IPS DF 6.9 (cell line): ENCODE results near the gene ADARB2.
"Not testable (repeated sequence)": the region's sequence is repeated elsewhere in the genome, so short reads cannot be mapped to it uniquely, and the experiment has no call there.

Source experiments
- DNase-seq: peaks from one replicate; pipeline ENCODE4 v3.0.0-alpha.2; 2013; ENCODE audit warnings: low read depth, low spot score
- H3K27ac ChIP-seq: one replicate; pipeline ENCODE4 v1.5.1; 2013; ENCODE audit warnings: low read length, control low read depth
- H3K27me3 ChIP-seq: 2 replicates; pipeline ENCODE4 v1.6.1; 2013; ENCODE audit warnings: mild to moderate bottlenecking, low read length; ENCODE audit not compliant: control insufficient read depth, insufficient read depth
- H3K36me3 ChIP-seq: 2 replicates; pipeline ENCODE4 v1.6.1; 2013; ENCODE audit warnings: low read length; ENCODE audit not compliant: control insufficient read depth, insufficient read depth
- H3K4me1 ChIP-seq: 2 replicates; pipeline ENCODE4 v1.6.1; 2013; ENCODE audit warnings: low read length; ENCODE audit not compliant: control insufficient read depth, insufficient read depth
- H3K4me3 ChIP-seq: 2 replicates; pipeline ENCODE4 v1.5.1; 2013; ENCODE audit warnings: mild to moderate bottlenecking, low read length
- H3K9me3 ChIP-seq: 2 replicates; pipeline ENCODE4 v1.6.1; 2013; ENCODE audit warnings: low read length, inconsistent platforms; ENCODE audit not compliant: control insufficient read depth, insufficient read depth
- WGBS: extraction: QIAGEN DNeasy Blood & Tissue Kit; methylation state at CpG from one replicate; pipeline ENCODE4 v1.1.7; 2013; ENCODE audit warnings: mixed read lengths, missing lambda C conversion rate; ENCODE audit not compliant: insufficient read length, insufficient coverage; 5-methylcytosine and 5-hydroxymethylcytosine counted together

ADARB2 gene

DNA sequence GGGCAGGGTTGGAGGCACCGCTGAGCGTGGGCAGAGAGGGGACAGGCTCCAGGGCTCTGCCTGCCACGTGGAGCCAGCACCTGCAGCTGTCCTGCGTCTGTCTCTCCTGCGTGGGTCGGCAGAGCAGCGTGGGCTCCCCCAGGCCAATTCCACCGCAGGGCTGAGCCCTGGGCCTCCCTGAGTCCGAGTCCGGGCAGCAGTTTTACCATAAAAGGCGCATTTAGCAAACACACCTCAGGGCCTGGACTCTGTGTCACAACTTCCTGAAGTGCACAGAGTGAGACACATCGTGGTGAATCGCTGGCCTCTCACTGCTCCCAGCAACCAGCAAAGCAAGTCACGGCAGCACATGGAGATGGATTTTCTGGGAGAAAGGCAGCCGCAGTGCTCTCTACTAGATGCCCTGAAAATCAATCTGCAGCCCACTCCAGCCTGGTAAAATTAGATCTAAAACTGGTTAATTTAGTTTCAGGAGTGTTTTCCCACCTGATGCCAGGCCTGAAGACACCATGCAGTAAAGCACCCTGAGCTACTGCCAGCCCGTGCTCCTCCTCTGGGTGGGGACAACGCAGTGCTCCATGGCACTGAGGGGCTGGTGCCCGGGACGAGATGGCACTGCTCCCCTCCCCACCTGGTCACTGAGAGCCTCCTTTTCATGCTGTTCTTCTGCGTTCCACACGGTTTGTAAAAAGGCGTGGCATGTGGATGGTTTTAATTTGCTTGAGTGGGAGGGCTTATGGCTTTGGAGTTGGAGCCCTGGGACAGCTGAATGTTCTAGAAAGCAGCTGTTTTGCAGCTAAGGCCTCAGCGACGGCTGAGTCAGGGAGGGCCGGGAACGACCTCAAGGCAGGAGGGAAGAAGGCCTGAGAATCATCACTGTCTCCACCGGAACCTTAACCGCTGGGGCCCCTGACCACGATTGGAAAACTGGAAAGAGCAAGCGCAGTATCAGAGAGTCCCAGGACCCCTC is 336.9 kb downstream of the ADARB2 start:
- DNase-seq = no peak
- H3K4me3 ChIP-seq = no peak overlapping the region
- H3K27me3 ChIP-seq = no peaks in the 10 kb centered on the region
- WGBS = no CpG with 5 or more reads among the region's 30 CpGs
- no peaks in the 10 kb centered on the region for H3K36me3 ChIP-seq
- peaks cover 4% of the 10 kb centered on the region; the same call in 1 of the 2 replicates for H3K4me1 ChIP-seq
- no peak overlapping the region for H3K27ac ChIP-seq
- no peaks in the 10 kb centered on the region for H3K9me3 ChIP-seq

GRCh38 chr10:1399431-1400100 is 337.8 kb downstream of the ADARB2 start:
- Histone ChIP-seq H3K36me3 (no peaks in the 10 kb centered on the region), H3K4me3 (no peak overlapping the region), H3K4me1 (peaks cover 4% of the 10 kb centered on the region; the same call in 1 of the 2 replicates), H3K27ac (no peak overlapping the region), H3K27me3 (no peaks in the 10 kb centered on the region), H3K9me3 (no peaks in the 10 kb centered on the region)
- WGBS = no CpG with 5 or more reads among the region's 11 CpGs
- DNase-seq = no peak

DNA sequence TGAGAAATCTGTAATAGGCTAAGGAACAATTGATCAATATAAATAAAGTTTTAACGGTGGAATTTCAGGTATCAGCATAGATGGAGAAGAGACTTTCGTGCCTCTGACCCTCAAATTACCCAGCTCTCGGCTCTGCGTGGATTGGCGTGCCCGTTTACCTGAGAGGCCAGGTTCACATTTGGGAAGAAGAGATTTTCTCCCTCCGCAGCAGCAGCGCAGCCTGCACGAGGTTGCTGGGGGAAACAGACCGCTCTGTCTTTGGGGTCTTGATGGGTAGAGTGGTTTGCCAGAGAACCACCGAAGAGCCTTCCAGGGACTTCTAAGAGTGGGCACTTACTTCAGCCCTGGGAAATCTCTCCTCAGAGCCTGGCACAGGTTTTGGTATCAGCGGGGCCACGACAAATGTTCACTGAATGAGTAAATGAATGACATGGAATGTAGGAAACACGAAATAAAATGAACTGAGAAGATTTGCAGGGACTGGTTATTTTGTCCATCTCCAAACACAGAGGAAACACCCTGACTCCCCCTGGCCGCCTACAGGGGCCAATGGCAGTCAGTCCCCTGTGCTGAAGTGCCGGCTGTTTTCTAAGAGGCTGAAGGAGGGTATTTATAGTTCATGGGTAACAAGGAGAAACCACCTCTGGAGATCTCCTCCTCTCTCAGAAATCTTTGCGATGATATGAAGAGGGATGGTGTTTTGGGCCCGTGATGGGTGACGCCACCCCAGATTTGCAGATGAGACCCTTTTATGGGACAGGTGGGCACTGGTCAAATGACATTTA is 338.5 kb downstream of the ADARB2 start:
- Histone ChIP-seq H3K9me3 (no peaks in the 10 kb centered on the region), H3K36me3 (no peaks in the 10 kb centered on the region), H3K27me3 (no peaks in the 10 kb centered on the region), H3K27ac (no peak overlapping the region), H3K4me3 (no peak overlapping the region), H3K4me1 (peaks cover 4% of the 10 kb centered on the region; the same call in 1 of the 2 replicates)
- WGBS = no CpG with 5 or more reads among the region's 19 CpGs
- DNase-seq = no peak

DNA sequence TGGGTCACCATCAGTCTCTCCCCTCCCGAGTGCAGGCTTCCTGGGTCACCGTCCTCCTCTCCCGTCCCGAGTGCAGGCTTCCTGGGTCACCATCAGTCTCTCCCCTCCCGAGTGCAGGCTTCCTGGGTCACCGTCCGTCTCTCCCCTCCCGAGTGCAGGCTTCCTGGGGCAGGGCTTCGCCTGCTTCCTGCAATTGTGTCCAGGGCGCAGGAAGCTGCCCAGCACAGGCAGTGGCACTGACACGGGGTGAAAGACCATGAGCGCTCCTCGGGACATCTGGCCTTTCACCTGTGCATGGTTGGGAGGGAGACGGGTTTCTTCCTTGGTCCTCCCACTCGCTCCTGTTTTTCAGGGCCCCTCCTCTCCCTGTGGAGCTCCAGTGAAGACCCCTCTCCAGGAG is 339.2 kb downstream of the ADARB2 start:
- H3K27ac ChIP-seq, H3K4me1 ChIP-seq, H3K9me3 ChIP-seq, H3K27me3 ChIP-seq, H3K4me3 ChIP-seq, H3K36me3 ChIP-seq, DNase-seq: not testable (repeated sequence)
- whole genome bisulfite sequencing = no CpG with 5 or more reads among the region's 15 CpGs

GRCh38 chr10:1396297-1396635 is 341.1 kb downstream of the ADARB2 start:
- Histone ChIP-seq H3K4me1 (peaks cover 3% of the 10 kb centered on the region; the same call in 1 of the 2 replicates), H3K27ac (no peak overlapping the region), H3K27me3 (no peaks in the 10 kb centered on the region), H3K4me3 (no peak overlapping the region), H3K9me3 (no peaks in the 10 kb centered on the region), H3K36me3 (no peaks in the 10 kb centered on the region)
- WGBS = no CpG with 5 or more reads among the region's 20 CpGs
- no peak for DNase-seq

GRCh38 chr10:1395481-1396296 is 341.6 kb downstream of the ADARB2 start:
- no peak for DNase-seq
- Histone ChIP-seq H3K4me1 (peaks cover 3% of the 10 kb centered on the region; the same call in 1 of the 2 replicates), H3K27me3 (no peaks in the 10 kb centered on the region), H3K27ac (no peak overlapping the region), H3K36me3 (no peaks in the 10 kb centered on the region), H3K9me3 (no peaks in the 10 kb centered on the region), H3K4me3 (no peak overlapping the region)
- no CpG with 5 or more reads among the region's 33 CpGs for WGBS

- no peak for DNase-seq
- Histone ChIP-seq H3K27ac (no peak overlapping the region), H3K4me1 (peaks cover 3% of the 10 kb centered on the region; the same call in 1 of the 2 replicates), H3K36me3 (no peaks in the 10 kb centered on the region), H3K9me3 (no peaks in the 10 kb centered on the region), H3K27me3 (no peaks in the 10 kb centered on the region), H3K4me3 (no peak overlapping the region)
- WGBS = no CpG with 5 or more reads among the region's 11 CpGs
These were observed 342.3 kb downstream of the ADARB2 start for GRCh38 chr10:1395025-1395480.

- no CpG with 5 or more reads among the region's 13 CpGs for WGBS
- H3K4me1 ChIP-seq = no peaks in the 10 kb centered on the region
- no peaks in the 10 kb centered on the region for H3K36me3 ChIP-seq
- no peak for DNase-seq
- H3K27ac ChIP-seq = no peak overlapping the region
- no peaks in the 10 kb centered on the region for H3K27me3 ChIP-seq
- H3K9me3 ChIP-seq = no peaks in the 10 kb centered on the region
- no peak overlapping the region for H3K4me3 ChIP-seq
These were observed 343.0 kb downstream of the ADARB2 start for GRCh38 chr10:1394155-1394912.

- DNase-seq = no peak
- no CpG with 5 or more reads among the region's 8 CpGs for WGBS
- no peaks in the 10 kb centered on the region for H3K27me3 ChIP-seq
These were observed 343.8 kb downstream of the ADARB2 start for GRCh38 chr10:1393481-1393880.

More at GRCh38 chr10:1393481-1393880, 343.8 kb downstream of the ADARB2 start:
- no peak overlapping the region for H3K4me3 ChIP-seq
- H3K4me1 ChIP-seq = no peaks in the 10 kb centered on the region
- H3K36me3 ChIP-seq = no peaks in the 10 kb centered on the region
- H3K9me3 ChIP-seq = no peaks in the 10 kb centered on the region
- no peak overlapping the region for H3K27ac ChIP-seq
